Stomach (tissue), 9 donors: ENCODE results near the gene SEPTIN10. TPM values are rescaled to one million over a fixed set of nuclear protein-coding genes. Genes with fewer than 3 reads are reported as not detected.

Experiments used
- DNase-seq, 2 donors: peaks; one replicate each; pipeline versions ENCODE4 v3.0.0 to v3.0.0-alpha.2; 2013 to 2019
- H3K27ac ChIP-seq, 5 donors: fragments of 200-600 bp in 4 of 5; sonication (generic) in 4 of 5; one replicate each; pipeline ENCODE4 v1.5.1; 2013 to 2019; ENCODE audit warnings: mild to moderate bottlenecking in 1 of 5, moderate library complexity in 1 of 5
- H3K27me3 ChIP-seq, 3 donors: fragments of 200-600 bp; sonication (generic); one replicate each; pipeline ENCODE4 v1.5.1; 2017 to 2019; ENCODE audit warnings: mixed run types in 1 of 3
- H3K36me3 ChIP-seq, 4 donors: fragments of 200-600 bp; sonication (generic); 1 replicate in 3 of 4; 2 replicates in 1 of 4; pipeline ENCODE4 v1.5.1; 2016 to 2019
- H3K4me1 ChIP-seq, 4 donors: fragments of 200-600 bp; sonication (generic); one replicate each; pipeline ENCODE4 v1.5.1; 2016 to 2019
- H3K4me3 ChIP-seq, 4 donors: fragments of 200-600 bp; sonication (generic) in 3 of 4; one replicate each; pipeline ENCODE4 v1.5.1; 2016 to 2019; ENCODE audit warnings: mild to moderate bottlenecking in 1 of 4
- H3K9me3 ChIP-seq, 4 donors: fragments of 200-600 bp; sonication (generic); one replicate each; pipeline ENCODE4 v1.5.1; 2016 to 2019
- EP300 ChIP-seq: sonication (generic); formaldehyde crosslinking; IDR thresholded peaks from one replicate; pipeline ENCODE4 v1.6.1; 2017; ENCODE audit warnings: antibody characterized with exemption
- POLR2A ChIP-seq, 4 donors: fragments of 450-650 bp; IDR thresholded peaks; one replicate each; pipeline ENCODE4 v1.6.1; 2016; ENCODE audit warnings: antibody characterized with exemption in 4 of 4, control low read depth in 2 of 4, mild to moderate bottlenecking in 1 of 4, moderate library complexity in 1 of 4
- POLR2AphosphoS5 ChIP-seq, 3 donors: sonication (generic); formaldehyde crosslinking; IDR thresholded peaks; one replicate each; pipeline ENCODE4 v1.6.1; 2016; ENCODE audit warnings: antibody characterized with exemption in 3 of 3
- WGBS, 5 donors: extraction: QIAGEN DNeasy Blood & Tissue Kit in 3 of 5; methylation state at CpG; one replicate each; pipeline versions ENCODE4 v1.1.5 to v1.1.7; 2013 to 2018; 5-methylcytosine and 5-hydroxymethylcytosine counted together
- intact Hi-C: fragments of 100-400 bp; cut with DNase I; formaldehyde crosslinking; loops from one replicate; pipeline ENCODE4 v1.15.1; 2023; ENCODE audit warnings: low total_unique reads
- polyA plus RNA-seq, 3 donors: library from polyadenylated mRNA; stranded (reverse); fragments of 200-250 nt; gene quantifications; one replicate each; pipeline ENCODE4 v1.2.3, GENCODE V29; 2013
- total RNA-seq, 5 donors: library from RNA; depleted of rRNA; stranded (reverse); fragments of >200 nt; gene quantifications; one replicate each; pipeline versions ENCODE4 v1.1.0 to v1.2.3, GENCODE V29; 2014 to 2016
- TF ChIP-seq, protein P1 (sequence below), 7 experiments: fragments of 450-650 bp in 4 of 7; fragments of 200-600 bp in 3 of 7; sonication (generic) in 3 of 7; IDR thresholded peaks; one replicate each; pipeline ENCODE4 v1.5.1; 2016 to 2019; ENCODE audit warnings: antibody characterized with exemption in 7 of 7, control low read depth in 2 of 7, mild to moderate bottlenecking in 1 of 7
- donor health status: healthy with polysubstance abuse.
- donor health status: Bipolar disorder and iron deficiency.
- donor health status: healthy.

Gene SEPTIN10
- total and polyA plus RNA-seq, 8 donors: 24.9 to 101 (median 45.9) TPM

DNA sequence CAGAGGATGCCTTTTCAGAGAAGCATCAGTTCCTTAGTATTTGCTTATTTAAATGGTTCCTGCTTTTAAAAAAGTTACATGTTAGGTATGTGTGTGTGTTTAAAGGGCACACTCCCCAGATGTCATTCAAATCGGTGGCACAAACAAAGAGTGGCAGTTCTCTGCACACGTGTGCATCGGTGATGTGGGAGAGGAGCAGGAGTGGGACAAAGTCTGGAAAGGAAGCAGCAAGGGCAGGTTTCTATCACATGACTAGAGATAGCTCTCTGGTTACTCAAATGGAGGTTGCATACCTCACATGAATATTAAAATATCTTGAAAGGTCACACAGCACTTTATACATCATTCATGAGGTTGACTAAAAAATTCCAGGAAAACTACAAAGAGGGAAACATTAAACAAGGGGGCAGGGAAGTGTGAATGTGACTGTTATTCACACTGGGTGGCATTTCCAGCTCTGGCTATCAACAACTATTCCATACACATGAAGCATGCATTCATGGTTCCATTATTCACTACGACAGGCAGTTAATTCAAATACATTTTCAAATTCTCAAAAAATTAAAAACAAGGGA is 64.7 kb downstream of the SEPTIN10 start:
- Histone ChIP-seq H3K4me3 (no peak overlapping the region), H3K27ac (no peak overlapping the region), H3K36me3 (peaks cover 0 to 34% (median 21%) of the 10 kb centered on the region in 4 donors), H3K27me3 (no peaks in the 10 kb centered on the region), H3K9me3 (no peaks in the 10 kb centered on the region), H3K4me1 (no peaks in the 10 kb centered on the region)
- TF ChIP-seq, protein P1, sequence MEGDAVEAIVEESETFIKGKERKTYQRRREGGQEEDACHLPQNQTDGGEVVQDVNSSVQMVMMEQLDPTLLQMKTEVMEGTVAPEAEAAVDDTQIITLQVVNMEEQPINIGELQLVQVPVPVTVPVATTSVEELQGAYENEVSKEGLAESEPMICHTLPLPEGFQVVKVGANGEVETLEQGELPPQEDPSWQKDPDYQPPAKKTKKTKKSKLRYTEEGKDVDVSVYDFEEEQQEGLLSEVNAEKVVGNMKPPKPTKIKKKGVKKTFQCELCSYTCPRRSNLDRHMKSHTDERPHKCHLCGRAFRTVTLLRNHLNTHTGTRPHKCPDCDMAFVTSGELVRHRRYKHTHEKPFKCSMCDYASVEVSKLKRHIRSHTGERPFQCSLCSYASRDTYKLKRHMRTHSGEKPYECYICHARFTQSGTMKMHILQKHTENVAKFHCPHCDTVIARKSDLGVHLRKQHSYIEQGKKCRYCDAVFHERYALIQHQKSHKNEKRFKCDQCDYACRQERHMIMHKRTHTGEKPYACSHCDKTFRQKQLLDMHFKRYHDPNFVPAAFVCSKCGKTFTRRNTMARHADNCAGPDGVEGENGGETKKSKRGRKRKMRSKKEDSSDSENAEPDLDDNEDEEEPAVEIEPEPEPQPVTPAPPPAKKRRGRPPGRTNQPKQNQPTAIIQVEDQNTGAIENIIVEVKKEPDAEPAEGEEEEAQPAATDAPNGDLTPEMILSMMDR (IDR thresholded peaks at IDR 0.05): no peak
- TF ChIP-seq POLR2A (IDR thresholded peaks at IDR 0.05): no peak
- no peak for TF ChIP-seq EP300
- no peak for TF ChIP-seq POLR2AphosphoS5 (IDR thresholded peaks at IDR 0.05)
- WGBS, 5 donors: 79 to 91% (median 85%) methylated on average over 4 of the region's 4 CpGs
- intact Hi-C loops: no loop called here
- DNase-seq: no peak

DNA sequence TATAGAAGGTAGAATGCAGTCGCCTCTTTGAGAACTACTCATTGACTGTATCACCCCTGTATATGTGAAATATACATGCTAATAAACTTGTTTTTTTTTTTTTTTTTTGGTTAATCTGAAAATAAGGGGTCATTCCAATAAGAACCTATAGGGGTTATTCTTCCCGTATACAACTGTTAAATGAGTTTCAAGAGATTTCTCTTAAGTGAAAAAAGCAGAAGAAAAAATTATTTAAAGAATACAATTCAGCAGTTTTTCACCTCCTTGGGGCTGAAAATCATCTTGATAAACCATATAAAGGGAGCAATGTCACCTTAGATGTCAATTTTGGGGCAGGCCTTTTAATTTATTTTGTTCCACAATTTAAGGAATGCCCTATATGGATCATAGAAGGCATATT is 66.5 kb downstream of the SEPTIN10 start:
- TF ChIP-seq, protein P1 (IDR thresholded peaks at IDR 0.05): no peak
- TF ChIP-seq EP300 (no peak), POLR2A (IDR thresholded peaks at IDR 0.05) (no peak), POLR2AphosphoS5 (IDR thresholded peaks at IDR 0.05) (no peak)
- no peak for DNase-seq
- no peak overlapping the region for H3K4me3 ChIP-seq
- no peaks in the 10 kb centered on the region for H3K9me3 ChIP-seq
- H3K36me3 ChIP-seq: peaks cover 0 to 22% (median 10%) of the 10 kb centered on the region in 4 donors
- intact Hi-C loops: no loop called here
- no peak overlapping the region for H3K27ac ChIP-seq
- 84 to 93% (median 87%) methylated on average over 2 of the region's 2 CpGs for WGBS, 5 donors
- H3K27me3 ChIP-seq: no peaks in the 10 kb centered on the region
- H3K4me1 ChIP-seq: no peaks in the 10 kb centered on the region

DNA sequence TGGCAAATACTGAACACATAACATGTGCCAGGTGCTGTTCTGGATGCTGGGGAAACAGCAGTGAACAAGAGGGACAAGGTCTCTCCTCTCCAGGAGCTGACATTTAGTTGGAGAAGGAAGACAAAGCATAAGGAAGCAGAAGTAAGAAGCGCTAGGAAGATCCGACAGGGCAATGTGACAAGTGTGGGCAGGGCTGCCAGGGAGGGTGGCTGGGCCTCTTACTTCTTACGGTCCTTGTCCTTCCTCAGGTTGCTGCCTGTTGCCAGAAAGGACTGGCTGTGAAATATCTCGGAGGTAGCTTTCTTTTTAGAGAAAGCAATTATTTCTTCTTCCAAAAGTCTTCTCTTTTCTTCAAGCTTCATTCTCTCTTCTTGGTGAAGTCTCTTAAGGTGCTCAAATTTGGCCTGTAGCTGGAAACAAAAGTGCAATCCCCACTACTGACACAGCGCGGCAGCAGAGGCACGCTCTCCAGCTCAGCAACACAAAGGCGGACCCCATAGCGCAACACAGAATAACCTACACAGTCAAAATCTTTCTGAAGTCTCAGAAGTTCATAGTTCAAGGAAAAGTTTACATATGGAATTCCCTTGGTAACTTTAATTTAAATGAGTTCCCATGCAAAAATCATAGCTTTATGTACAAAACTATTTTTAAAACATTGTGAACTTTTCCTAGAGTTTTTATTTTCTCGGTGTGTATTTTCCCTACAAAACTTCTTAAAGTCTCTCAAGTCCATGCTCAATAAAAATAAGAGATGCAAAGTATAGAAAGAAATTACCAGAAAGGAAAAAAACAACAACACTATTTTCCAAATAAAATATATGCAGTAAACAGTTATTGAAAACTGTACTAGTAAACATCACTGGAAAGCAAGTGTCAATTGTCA is 67.7 kb downstream of the SEPTIN10 start:
- peaks cover 0 to 14% (median 3%) of the 10 kb centered on the region in 4 donors for H3K36me3 ChIP-seq
- no peak overlapping the region for H3K27ac ChIP-seq
- no peak for TF ChIP-seq POLR2A (IDR thresholded peaks at IDR 0.05)
- TF ChIP-seq POLR2AphosphoS5 (IDR thresholded peaks at IDR 0.05): no peak
- TF ChIP-seq, protein P1 (IDR thresholded peaks at IDR 0.05): peak in 5 of 7 experiments; percentile 78 to 90 (median 89)
- no peak for TF ChIP-seq EP300
- intact Hi-C loops: no loop called here
- no peaks in the 10 kb centered on the region for H3K27me3 ChIP-seq
- peak; percentile 72 to 90 for DNase-seq
- H3K4me1 ChIP-seq: no peaks in the 10 kb centered on the region
- no peak overlapping the region for H3K4me3 ChIP-seq
- 32 to 38% (median 33%) methylated on average over 10 of the region's 10 CpGs for WGBS, 5 donors
- no peaks in the 10 kb centered on the region for H3K9me3 ChIP-seq

DNA sequence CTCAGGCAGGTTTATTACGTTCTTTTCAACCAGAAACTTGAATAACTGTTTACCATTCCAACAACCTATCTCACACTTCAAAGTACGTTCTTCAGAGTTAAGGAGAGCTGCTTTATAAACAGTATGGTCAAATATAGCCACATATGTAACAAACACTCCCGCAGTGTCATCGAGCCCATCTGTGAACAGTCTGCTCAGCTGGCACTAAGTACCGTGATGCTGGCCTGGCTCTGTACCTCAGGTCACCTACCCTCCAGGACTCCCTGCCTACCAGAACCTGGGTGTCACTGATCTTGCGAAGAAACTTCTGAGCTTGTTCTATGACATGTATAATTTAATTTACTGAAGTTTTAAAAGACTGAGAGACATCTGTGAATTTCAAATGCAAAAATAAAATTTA is 71.4 kb downstream of the SEPTIN10 start:
- H3K4me1 ChIP-seq: no peaks in the 10 kb centered on the region
- H3K4me3 ChIP-seq: no peak overlapping the region
- TF ChIP-seq, protein P1 (IDR thresholded peaks at IDR 0.05): no peak
- TF ChIP-seq EP300 (no peak), POLR2AphosphoS5 (IDR thresholded peaks at IDR 0.05) (no peak), POLR2A (IDR thresholded peaks at IDR 0.05) (no peak)
- H3K27ac ChIP-seq: no peak overlapping the region
- no peak for DNase-seq
- peaks cover 0 to 14% (median 3%) of the 10 kb centered on the region in 4 donors for H3K36me3 ChIP-seq
- H3K9me3 ChIP-seq: no peaks in the 10 kb centered on the region
- WGBS, 5 donors: 78 to 86% (median 85%) methylated on average over 6 of the region's 6 CpGs
- intact Hi-C loops: no loop called here
- no peaks in the 10 kb centered on the region for H3K27me3 ChIP-seq
